Measurements from ENCODE around the gene CPNE8.

CPNE8 gene

DNA sequence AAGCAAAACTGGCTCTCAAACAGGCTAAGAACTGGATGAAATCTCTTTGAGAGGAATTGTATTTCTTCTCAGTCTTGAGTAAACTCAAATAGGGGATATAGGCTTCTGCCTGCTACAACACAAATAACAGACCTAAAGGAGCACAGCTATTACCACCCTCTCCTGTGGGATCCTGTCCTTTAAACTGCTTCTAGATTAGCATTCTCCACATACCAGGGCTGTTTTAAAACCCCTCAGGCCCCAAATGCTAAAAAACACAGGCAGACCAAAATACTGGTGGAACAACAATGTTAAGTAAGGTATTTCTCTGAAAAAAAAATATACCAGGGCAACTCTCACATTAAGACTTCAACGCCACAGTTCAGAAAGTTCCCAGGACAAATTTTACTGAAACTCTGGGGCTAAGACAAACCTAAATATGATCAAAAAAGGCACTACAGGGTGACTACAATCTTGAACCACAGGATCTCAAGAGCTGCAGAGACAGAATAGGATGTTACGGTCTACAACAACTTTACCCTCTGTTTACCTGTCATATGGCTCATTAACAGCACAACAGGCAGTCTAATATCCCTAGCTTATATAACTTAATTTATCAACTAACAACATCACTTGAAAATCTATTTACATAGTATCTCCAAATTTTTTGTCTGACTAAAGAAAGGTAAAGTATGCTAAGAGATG is 7.2 kb downstream of the CPNE8 start:
- no peak for FAIRE-seq
- no peak for DNase-seq (ENCODE audit: extremely low spot score, insufficient read length, low read depth)

GRCh38 chr12:38895446-38895845 is 9.9 kb downstream of the CPNE8 start:
- DNase-seq (ENCODE audit: extremely low spot score, insufficient read length, low read depth) (no peak), FAIRE-seq (no peak)

DNA sequence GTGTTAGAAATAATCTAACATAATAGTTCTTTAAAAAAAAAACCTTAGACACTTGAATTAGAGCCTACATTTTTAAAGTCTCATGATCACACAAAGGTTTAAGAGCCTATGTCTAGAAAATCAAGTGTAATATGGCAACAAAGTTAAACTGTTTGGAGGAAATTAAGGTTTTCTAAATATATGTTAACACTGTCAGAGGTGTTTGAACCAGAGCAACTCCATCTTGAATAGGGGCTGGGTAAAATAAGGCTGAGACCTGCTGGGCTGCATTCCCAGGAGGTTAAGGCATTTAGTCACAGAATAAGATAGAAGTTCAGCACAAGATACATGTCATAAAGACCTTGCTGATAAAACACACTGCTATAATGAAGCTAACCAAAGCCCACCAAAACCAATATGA is 12.4 kb downstream of the CPNE8 start:
- FAIRE-seq, result no peak

DNA sequence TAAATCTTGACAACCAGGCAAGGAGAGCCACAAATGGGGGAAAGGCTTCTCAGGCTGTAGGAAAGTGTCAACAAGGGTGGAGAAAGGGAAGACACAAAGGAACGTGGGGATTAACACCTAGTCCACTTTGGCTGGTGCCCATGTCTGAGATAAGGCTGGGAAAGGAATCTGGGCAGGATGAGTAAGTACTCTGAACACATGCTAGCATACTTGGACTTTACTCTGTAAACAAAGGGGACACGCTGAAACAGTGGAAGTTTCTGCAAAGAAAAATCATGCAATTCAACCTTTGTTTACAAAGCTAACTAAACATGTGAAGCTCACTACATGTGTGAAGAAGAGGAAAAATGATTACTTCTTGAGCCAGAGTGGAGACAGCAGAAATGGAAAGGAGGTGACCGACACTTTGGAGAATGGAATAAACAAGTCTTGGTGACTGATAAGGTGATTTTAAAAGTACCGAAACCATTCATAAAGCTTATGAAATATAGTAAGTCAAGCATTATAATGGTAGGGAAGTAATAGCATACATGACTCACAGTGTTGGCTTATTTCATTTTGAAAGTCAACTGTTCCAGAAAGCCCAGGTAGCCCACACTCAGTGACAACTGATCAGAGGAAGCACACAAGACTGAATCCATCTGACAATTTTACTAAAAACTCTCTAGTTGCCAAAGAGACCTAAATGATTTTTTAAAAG is 13.2 kb downstream of the CPNE8 start:
- DNase-seq (ENCODE audit: extremely low spot score, insufficient read length, low read depth) (no peak), FAIRE-seq (no peak)

More for the DNA sequence above, 12.4 kb downstream of the CPNE8 start:
- DNase-seq (ENCODE audit: extremely low spot score, insufficient read length, low read depth), result no peak

GRCh38 chr12:38890102-38890855 is 15.1 kb downstream of the CPNE8 start:
- no peak for FAIRE-seq
- DNase-seq (ENCODE audit: extremely low spot score, insufficient read length, low read depth), result no peak

DNA sequence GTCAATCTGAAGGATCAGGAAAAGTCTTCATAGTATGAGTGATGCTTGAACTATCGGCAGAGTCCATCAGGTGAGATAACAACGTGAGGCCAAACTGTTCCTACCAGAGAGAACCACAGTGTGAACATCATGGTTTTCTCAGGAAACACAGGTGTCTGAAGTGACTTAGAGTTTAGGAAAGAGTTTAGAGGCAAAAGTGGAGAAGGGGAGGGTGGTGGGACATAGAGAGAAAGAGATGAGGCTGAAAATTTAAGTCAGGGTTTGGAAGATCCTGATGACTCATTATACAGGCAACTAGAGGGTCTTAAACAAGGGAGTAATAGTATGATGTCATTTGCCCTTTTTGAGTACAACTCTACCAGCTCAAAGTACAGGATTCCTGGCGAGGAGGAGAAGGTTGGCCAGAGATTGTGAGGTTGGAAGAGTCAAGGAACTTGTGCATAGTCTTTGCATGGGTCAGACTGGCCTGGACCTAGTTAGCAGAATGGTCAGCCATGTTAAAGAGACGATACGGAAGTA is 16.0 kb downstream of the CPNE8 start:
- DNase-seq (ENCODE audit: extremely low spot score, insufficient read length, low read depth), result no peak
- FAIRE-seq, result no peak

DNA sequence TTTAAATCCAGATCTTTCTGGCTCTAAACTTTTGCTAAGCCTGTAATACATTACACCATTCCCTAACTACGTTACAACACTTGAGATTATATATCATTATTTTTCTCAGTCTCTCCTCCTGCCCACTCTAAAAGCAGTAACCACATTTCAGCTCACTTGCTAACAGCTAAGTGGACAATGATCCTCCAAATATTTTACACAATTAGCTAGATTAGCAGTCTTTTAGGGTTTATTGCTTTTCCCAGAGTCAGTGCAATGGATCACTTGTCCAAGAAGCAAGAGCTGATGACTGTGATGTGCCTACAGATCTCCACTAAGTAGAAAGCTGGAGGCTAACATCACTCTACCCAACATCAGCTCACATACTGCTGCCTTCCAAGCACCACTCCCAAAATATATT is 17.6 kb downstream of the CPNE8 start:
- no peak for DNase-seq (ENCODE audit: extremely low spot score, insufficient read length, low read depth)
- no peak for FAIRE-seq

DNA sequence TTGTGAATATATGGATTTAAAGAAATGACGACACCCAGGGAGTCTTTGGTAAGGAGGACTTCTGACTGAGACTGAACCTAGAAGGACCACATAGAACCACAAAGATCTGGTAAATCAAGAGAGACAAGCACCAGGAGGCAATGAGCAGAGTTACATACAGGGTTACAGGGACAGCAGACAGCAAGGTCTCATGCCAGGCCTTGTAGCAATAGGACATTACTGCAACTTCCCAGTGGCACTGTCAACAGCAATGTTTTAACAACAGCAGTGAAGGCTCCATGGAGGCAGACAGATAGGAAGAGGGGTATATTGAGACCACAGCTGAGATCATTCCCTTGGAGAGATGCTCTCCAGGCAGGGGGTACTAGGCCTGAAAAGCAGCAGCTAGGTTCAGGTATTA is 18.5 kb downstream of the CPNE8 start:
- DNase-seq (ENCODE audit: extremely low spot score, insufficient read length, low read depth) (no peak), FAIRE-seq (no peak)

GRCh38 chr12:38886064-38886463 is 19.3 kb downstream of the CPNE8 start:
- DNase-seq (ENCODE audit: extremely low spot score, insufficient read length, low read depth) (no peak), FAIRE-seq (no peak)

DNA sequence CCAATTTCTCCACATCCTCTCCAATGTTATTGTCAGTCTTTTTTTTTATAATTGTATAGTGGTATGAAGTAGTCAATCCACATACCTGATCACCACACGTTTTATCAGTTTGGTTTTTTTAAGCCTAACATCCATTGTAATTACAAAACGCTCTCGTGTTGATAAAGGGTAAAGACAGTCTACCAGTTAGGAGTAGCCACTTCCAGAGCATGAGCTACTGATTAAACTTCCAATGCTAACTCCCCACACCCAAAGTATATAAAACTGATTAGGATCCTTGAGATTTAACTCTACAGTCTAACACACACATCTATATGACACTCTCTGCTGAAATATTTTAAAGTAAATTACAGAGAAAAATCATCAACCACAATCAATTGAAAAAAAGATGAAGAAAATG is 20.7 kb downstream of the CPNE8 start:
- no peak for FAIRE-seq
- DNase-seq (ENCODE audit: extremely low spot score, insufficient read length, low read depth), result no peak

DNA sequence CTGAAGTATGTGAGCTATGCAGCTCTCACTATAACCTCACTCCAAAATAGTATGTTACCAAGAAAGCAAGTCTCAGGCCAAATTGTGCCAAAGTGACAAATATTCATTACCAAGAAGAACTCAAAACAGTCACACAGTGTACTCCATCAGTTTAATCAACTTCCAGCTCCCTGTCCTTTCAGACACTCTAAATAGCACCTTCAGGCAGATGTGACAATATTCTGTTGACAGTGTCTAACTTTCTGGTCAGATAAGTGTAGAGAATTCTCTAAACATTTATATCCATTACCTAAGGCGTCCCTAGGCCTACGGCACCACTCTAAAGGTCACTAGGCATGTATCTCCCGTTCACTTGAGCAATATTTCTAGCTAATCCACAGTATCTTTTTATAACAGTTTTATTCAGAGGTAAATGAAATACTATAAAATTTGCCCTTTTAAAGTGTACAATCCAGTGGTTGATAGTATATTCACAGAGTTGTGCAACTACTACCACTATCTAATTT is 21.7 kb downstream of the CPNE8 start:
- no peak for FAIRE-seq
- DNase-seq (ENCODE audit: extremely low spot score, insufficient read length, low read depth), result no peak

- DNase-seq (ENCODE audit: extremely low spot score, insufficient read length, low read depth) (no peak), FAIRE-seq (no peak)
Observed at GRCh38 chr12:38880288-38880687, 25.1 kb downstream of the CPNE8 start.

- FAIRE-seq (no peak), DNase-seq (ENCODE audit: extremely low spot score, insufficient read length, low read depth) (no peak)
Observed at GRCh38 chr12:38878986-38879385, 26.4 kb downstream of the CPNE8 start.

GRCh38 chr12:38878333-38878705 is 27.1 kb downstream of the CPNE8 start:
- DNase-seq (ENCODE audit: extremely low spot score, insufficient read length, low read depth) (no peak), FAIRE-seq (no peak)

DNA sequence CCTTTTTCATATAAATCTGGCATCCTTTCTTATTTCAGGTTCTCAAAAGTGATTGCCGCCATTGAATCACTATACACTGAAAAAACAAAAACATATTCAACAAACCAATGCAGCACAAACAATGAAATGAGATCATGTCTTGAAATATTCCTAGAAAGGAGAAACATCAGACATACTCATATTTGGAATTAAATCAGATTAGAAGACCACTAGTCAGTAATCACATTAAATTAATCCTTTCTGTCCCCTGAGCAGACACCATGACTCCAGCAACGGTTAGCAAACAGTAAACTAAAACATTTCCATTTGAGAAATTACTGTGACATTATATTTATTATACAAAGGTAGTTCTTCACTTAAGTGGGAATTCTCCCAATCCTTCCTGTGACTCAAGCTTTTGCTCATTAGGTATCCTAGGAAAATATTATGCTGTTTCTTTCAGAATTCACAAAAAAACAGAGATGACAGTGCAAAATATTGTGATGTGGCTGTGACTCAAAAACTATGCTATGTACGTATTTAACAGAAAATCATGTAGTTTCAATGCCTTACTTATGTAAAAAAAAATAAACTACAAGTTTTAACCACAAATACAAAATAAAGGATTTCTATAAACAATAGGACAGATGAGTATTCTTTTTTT is 29.7 kb downstream of the CPNE8 start:
- DNase-seq (ENCODE audit: extremely low spot score, insufficient read length, low read depth), result no peak
- FAIRE-seq, result no peak

GRCh38 chr12:38872561-38872960 is 32.8 kb downstream of the CPNE8 start:
- FAIRE-seq, result peak; percentile 15
- DNase-seq (ENCODE audit: extremely low spot score, insufficient read length, low read depth), result no peak

GRCh38 chr12:38872156-38872555 is 33.2 kb downstream of the CPNE8 start:
- FAIRE-seq (no peak), DNase-seq (ENCODE audit: extremely low spot score, insufficient read length, low read depth) (no peak)

- FAIRE-seq, result no peak
- no peak for DNase-seq (ENCODE audit: extremely low spot score, insufficient read length, low read depth)
Observed at GRCh38 chr12:38869036-38869435, 36.4 kb downstream of the CPNE8 start.

DNA sequence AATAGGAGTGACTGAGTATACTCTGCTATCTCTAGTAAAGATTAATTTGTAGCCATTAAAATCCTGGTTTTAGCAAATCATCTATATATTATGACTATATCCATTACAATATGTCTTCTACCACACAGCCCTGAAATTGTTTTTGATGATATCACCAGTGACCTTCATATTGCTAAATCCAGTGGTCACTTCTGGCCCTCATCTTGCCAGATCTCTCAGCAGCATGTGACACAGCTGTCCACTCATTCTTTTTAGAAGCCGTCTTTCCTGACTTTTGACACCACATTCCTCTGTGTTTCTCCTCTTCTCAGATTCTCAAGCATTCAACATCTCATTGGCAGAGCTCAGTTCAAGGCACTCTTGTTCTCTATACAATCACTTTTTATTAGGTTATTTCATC is 54.9 kb downstream of the CPNE8 start:
- FAIRE-seq (no peak), DNase-seq (ENCODE audit: extremely low spot score, insufficient read length, low read depth) (no peak)

DNA sequence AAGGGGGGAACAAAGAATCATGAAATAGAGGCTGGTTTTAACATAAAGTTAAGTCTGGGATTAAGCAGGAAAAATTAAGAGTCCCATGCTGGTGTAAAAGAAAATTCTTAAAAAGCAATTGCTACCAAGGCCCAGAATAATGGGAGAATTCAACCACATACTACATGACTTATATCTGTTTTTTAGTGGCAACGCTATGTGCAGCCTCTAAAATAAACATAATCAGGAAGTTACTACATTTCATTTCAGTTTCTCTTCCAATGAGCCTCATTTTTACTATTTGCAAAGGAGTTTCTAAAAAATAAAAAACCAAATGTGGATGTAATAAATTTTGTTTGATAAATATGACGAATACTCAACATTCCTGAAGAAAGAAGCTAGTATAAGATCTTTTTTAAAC is 58.1 kb downstream of the CPNE8 start:
- DNase-seq (ENCODE audit: extremely low spot score, insufficient read length, low read depth) (no peak), FAIRE-seq (no peak)
